HFF-Myc (cell line): ENCODE results near the gene SLC16A4.

Experiments used
- DNase-seq: peaks from one replicate; pipeline ENCODE4 v3.0.0-alpha.2; 2011; ENCODE audit warnings: low read depth; ENCODE audit errors: extremely low read depth
- H3K4me3 ChIP-seq: replicated peaks from 2 replicates; pipeline ENCODE4 v1.5.1; 2011; ENCODE audit warnings: low read depth, mild to moderate bottlenecking, control low read depth, low read length
- TF ChIP-seq, protein P1 (sequence below): IDR thresholded peaks from 2 replicates; pipeline ENCODE4 v1.5.1; 2012; ENCODE audit warnings: mild to moderate bottlenecking, low read depth, low read length, control low read depth; ENCODE audit errors: missing control alignments

The SLC16A4 gene

GRCh38 chr1:110345480-110345879 lies 45.3 kb downstream of the SLC16A4 start:
- no peak for DNase-seq
- H3K4me3 ChIP-seq, result no peak overlapping the region
- TF ChIP-seq, protein P1, sequence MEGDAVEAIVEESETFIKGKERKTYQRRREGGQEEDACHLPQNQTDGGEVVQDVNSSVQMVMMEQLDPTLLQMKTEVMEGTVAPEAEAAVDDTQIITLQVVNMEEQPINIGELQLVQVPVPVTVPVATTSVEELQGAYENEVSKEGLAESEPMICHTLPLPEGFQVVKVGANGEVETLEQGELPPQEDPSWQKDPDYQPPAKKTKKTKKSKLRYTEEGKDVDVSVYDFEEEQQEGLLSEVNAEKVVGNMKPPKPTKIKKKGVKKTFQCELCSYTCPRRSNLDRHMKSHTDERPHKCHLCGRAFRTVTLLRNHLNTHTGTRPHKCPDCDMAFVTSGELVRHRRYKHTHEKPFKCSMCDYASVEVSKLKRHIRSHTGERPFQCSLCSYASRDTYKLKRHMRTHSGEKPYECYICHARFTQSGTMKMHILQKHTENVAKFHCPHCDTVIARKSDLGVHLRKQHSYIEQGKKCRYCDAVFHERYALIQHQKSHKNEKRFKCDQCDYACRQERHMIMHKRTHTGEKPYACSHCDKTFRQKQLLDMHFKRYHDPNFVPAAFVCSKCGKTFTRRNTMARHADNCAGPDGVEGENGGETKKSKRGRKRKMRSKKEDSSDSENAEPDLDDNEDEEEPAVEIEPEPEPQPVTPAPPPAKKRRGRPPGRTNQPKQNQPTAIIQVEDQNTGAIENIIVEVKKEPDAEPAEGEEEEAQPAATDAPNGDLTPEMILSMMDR, result no peak

GRCh38 chr1:110344152-110344551 lies 46.7 kb downstream of the SLC16A4 start:
- no peak for DNase-seq
- TF ChIP-seq, protein P1, result no peak
- peak overlapping the region; percentile 78 for H3K4me3 ChIP-seq

GRCh38 chr1:110343249-110343648 lies 47.6 kb downstream of the SLC16A4 start:
- peak overlapping the region; percentile 78; the same call in 1 of the 2 replicates for H3K4me3 ChIP-seq
- TF ChIP-seq, protein P1, result no peak

DNA sequence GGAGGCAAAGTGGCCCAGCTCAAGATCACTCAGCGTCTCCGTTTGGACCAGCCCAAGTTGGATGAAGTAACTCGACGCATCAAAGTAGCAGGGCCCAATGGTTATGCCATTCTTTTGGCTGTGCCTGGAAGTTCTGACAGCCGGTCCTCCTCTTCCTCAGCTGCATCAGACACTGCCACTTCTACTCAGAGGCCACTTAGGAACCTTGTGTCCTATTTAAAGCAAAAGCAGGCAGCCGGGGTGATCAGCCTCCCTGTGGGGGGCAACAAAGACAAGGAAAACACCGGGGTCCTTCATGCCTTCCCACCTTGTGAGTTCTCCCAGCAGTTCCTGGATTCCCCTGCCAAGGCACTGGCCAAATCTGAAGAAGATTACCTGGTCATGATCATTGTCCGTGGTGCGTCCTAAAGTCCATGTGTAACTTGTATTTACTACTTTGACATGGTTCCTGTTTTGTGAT lies 48.9 kb downstream of the SLC16A4 start:
- peak overlapping the region; percentile 78 for H3K4me3 ChIP-seq
- no peak for DNase-seq
- TF ChIP-seq, protein P1, result no peak

More at GRCh38 chr1:110343249-110343648, 47.6 kb downstream of the SLC16A4 start:
- DNase-seq, result no peak

DNA sequence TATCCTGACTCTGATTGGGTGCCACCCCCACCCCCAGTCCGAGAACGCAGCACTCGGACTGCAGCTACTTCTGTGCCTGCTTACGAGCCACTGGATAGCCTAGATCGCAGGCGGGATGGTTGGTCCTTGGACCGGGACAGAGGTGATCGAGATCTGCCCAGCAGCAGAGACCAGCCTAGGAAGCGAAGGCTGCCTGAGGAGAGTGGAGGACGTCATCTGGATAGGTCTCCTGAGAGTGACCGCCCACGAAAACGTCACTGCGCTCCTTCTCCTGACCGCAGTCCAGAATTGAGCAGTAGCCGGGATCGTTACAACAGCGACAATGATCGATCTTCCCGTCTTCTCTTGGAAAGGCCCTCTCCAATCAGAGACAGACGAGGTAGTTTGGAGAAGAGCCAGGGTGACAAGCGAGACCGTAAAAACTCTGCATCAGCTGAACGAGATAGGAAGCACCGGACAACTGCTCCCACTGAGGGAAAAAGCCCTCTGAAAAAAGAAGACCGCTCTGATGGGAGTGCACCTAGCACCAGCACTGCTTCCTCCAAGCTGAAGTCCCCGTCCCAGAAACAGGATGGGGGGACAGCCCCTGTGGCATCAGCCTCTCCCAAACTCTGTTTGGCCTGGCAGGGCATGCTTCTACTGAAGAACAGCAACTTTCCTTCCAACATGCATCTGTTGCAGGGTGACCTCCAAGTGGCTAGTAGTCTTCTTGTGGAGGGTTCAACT lies 49.5 kb downstream of the SLC16A4 start:
- DNase-seq, result no peak
- TF ChIP-seq, protein P1, result no peak
- peak overlapping the region; percentile 78 for H3K4me3 ChIP-seq

- no peak for DNase-seq
- peak overlapping the region; percentile 78 for H3K4me3 ChIP-seq
- TF ChIP-seq, protein P1, result no peak
These were observed 50.7 kb downstream of the SLC16A4 start for GRCh38 chr1:110340207-110340468.
